Esophagus squamous epithelium (tissue), 5 donors: ENCODE data around the gene OCA2. TPM values are rescaled to one million over a fixed set of nuclear protein-coding genes. Genes with fewer than 3 reads are reported as not detected.

Source experiments
- DNase-seq: peaks from one replicate; lab custom pipeline; 2025; lab: John Stamatoyannopoulos, UW
- H3K27ac ChIP-seq, 4 donors: fragments of 200-600 bp; sonication (generic); one replicate each; pipeline ENCODE4 v1.5.1; 2016 to 2019; ENCODE audit warnings: mild to moderate bottlenecking in 1 of 4
- H3K27me3 ChIP-seq, 4 donors: fragments of 200-600 bp; sonication (generic); 1 replicate in 3 of 4; 2 replicates in 1 of 4; pipeline versions ENCODE4 v1.5.1 to v1.6.0; 2017 to 2021; ENCODE audit warnings: antibody characterized with exemption in 1 of 4
- H3K36me3 ChIP-seq, 3 donors: fragments of 200-600 bp; sonication (generic); one replicate each; pipeline ENCODE4 v1.5.1; 2016 to 2019
- H3K4me1 ChIP-seq, 3 donors: fragments of 200-600 bp; sonication (generic); one replicate each; pipeline ENCODE4 v1.5.1; 2017 to 2019
- H3K4me3 ChIP-seq, 4 donors: fragments of 200-600 bp; sonication (generic); 1 replicate in 3 of 4; 2 replicates in 1 of 4; pipeline ENCODE4 v1.5.1; 2016 to 2019; ENCODE audit warnings: mild to moderate bottlenecking in 2 of 4, moderate library complexity in 1 of 4
- H3K9me3 ChIP-seq, 3 donors: fragments of 200-600 bp; sonication (generic); one replicate each; pipeline ENCODE4 v1.5.1; 2016 to 2019
- CTCF ChIP-seq, 6 experiments: fragments of 450-650 bp in 4 of 6; fragments of 200-600 bp in 2 of 6; sonication (generic) in 2 of 6; IDR thresholded peaks; one replicate each; pipeline ENCODE4 v1.5.1; 2016 to 2019; ENCODE audit warnings: antibody characterized with exemption in 6 of 6, mild to moderate bottlenecking in 4 of 6, moderate library complexity in 4 of 6
- POLR2A ChIP-seq, 4 donors: fragments of 450-650 bp; IDR thresholded peaks; one replicate each; pipeline ENCODE4 v1.6.1; 2017; ENCODE audit warnings: antibody characterized with exemption in 4 of 4, mild to moderate bottlenecking in 4 of 4, moderate library complexity in 3 of 4
- WGBS, 2 donors: methylation state at CpG; one replicate each; pipeline ENCODE4 v1.1.5; 2018; 5-methylcytosine and 5-hydroxymethylcytosine counted together
- intact Hi-C: fragments of 100-400 bp; cut with DNase I; formaldehyde crosslinking; loops from one replicate; pipeline ENCODE4 v1.15.0; 2022
- total RNA-seq, 4 donors: library from RNA; depleted of rRNA; stranded (reverse); fragments of >200 nt; gene quantifications; one replicate each; pipeline ENCODE4 v1.1.0, GENCODE V29; 2016
- donor health status: DM: yes; HTN: yes; CAD: no.

OCA2 gene
- total RNA-seq, 4 donors from 2014 or later = 1.7 to 5.5 (median 4.6) TPM

- TF ChIP-seq POLR2A (IDR thresholded peaks at IDR 0.05) (no peak), CTCF (IDR thresholded peaks at IDR 0.05) (no peak)
- Histone ChIP-seq H3K27me3 (no peaks in the 10 kb centered on the region), H3K27ac (no peak overlapping the region), H3K4me1 (no peaks in the 10 kb centered on the region), H3K9me3 (no peaks in the 10 kb centered on the region), H3K36me3 (peaks cover 16 to 84% (median 18%) of the 10 kb centered on the region in 3 donors), H3K4me3 (no peak overlapping the region)
- intact Hi-C loops = no loop called here
- 88 to 90% methylated on average over 3 of the region's 9 CpGs for WGBS, 2 donors
- no peak for DNase-seq
Measured at GRCh38 chr15:28129231-28129848, 30.2 kb upstream of the OCA2 start.

GRCh38 chr15:28128031-28128430 lies 28.9 kb upstream of the OCA2 start:
- no peak for DNase-seq
- Histone ChIP-seq H3K36me3 (peaks cover 11 to 84% (median 16%) of the 10 kb centered on the region in 3 donors), H3K9me3 (no peaks in the 10 kb centered on the region), H3K4me1 (peaks cover 0 to 10% (median 0%) of the 10 kb centered on the region in 3 donors), H3K27me3 (no peaks in the 10 kb centered on the region), H3K4me3 (no peak overlapping the region), H3K27ac (no peak overlapping the region)
- intact Hi-C loops = no loop called here
- 78 to 82% methylated on average over 11 of the region's 11 CpGs for WGBS, 2 donors
- TF ChIP-seq POLR2A (IDR thresholded peaks at IDR 0.05) (no peak), CTCF (IDR thresholded peaks at IDR 0.05) (no peak)

GRCh38 chr15:28127036-28127435 lies 27.9 kb upstream of the OCA2 start:
- no peak overlapping the region for H3K4me3 ChIP-seq
- H3K9me3 ChIP-seq = no peaks in the 10 kb centered on the region
- H3K4me1 ChIP-seq = peaks cover 7 to 20% (median 7%) of the 10 kb centered on the region in 3 donors
- no peak for TF ChIP-seq CTCF (IDR thresholded peaks at IDR 0.05)
- intact Hi-C loops = no loop called here
- no peak for DNase-seq
- WGBS, 2 donors = 77 to 90% methylated on average over 5 to 7 of the region's 11 CpGs
- peaks cover 11 to 83% (median 15%) of the 10 kb centered on the region in 3 donors for H3K36me3 ChIP-seq
- H3K27me3 ChIP-seq = no peaks in the 10 kb centered on the region
- H3K27ac ChIP-seq = no peak overlapping the region

GRCh38 chr15:28125673-28126651 lies 26.8 kb upstream of the OCA2 start:
- no peaks in the 10 kb centered on the region for H3K9me3 ChIP-seq
- DNase-seq = no peak
- peaks cover 7 to 26% (median 7%) of the 10 kb centered on the region in 3 donors for H3K4me1 ChIP-seq
- intact Hi-C loops = no loop called here
- WGBS, 2 donors = 66 to 71% methylated on average over 16 to 17 of the region's 17 CpGs
- H3K27me3 ChIP-seq = no peaks in the 10 kb centered on the region
- no peak overlapping the region for H3K4me3 ChIP-seq
- peaks cover 6 to 81% (median 14%) of the 10 kb centered on the region in 3 donors for H3K36me3 ChIP-seq
- TF ChIP-seq POLR2A (IDR thresholded peaks at IDR 0.05) = no peak
- TF ChIP-seq CTCF (IDR thresholded peaks at IDR 0.05) = peak; percentile 39 to 66 (median 53)
- no peak overlapping the region for H3K27ac ChIP-seq

- 77 to 90% methylated on average over 7 to 9 of the region's 10 CpGs for WGBS, 2 donors
- Histone ChIP-seq H3K9me3 (no peaks in the 10 kb centered on the region), H3K27me3 (no peaks in the 10 kb centered on the region), H3K4me1 (peaks cover 7 to 26% (median 7%) of the 10 kb centered on the region in 3 donors), H3K27ac (no peak overlapping the region), H3K4me3 (no peak overlapping the region), H3K36me3 (peaks cover under 1 to 81% (median 16%) of the 10 kb centered on the region in 3 donors)
- DNase-seq = no peak
- intact Hi-C loops = no loop called here
- TF ChIP-seq POLR2A (IDR thresholded peaks at IDR 0.05) (no peak), CTCF (IDR thresholded peaks at IDR 0.05) (no peak)
Measured at GRCh38 chr15:28124841-28125240, 25.7 kb upstream of the OCA2 start.
